Putamen (tissue), 1 donor: ENCODE measurements around the gene P3R3URF.

Experiments used
- DNase-seq: peaks from one replicate; pipeline ENCODE4 v3.0.0-alpha.2; 2016; ENCODE audit warnings: low spot score

P3R3URF gene

GRCh38 chr1:46131712-46132528 lies 44.4 kb downstream of the P3R3URF start:
- DNase-seq = no peak

- DNase-seq = no peak
Observed at GRCh38 chr1:46131093-46131492, 45.2 kb downstream of the P3R3URF start.

GRCh38 chr1:46130606-46131005 lies 45.7 kb downstream of the P3R3URF start:
- no peak for DNase-seq

- DNase-seq = no peak
Observed at GRCh38 chr1:46130121-46130520, 46.2 kb downstream of the P3R3URF start.

GRCh38 chr1:46128344-46128743 lies 47.9 kb downstream of the P3R3URF start:
- no peak for DNase-seq
